Measurements from ENCODE around the gene LARP1.

The LARP1 gene

GRCh38 chr5:154788212-154788611, 33.0 kb downstream of the LARP1 start:
- no peak for DNase-seq (ENCODE audit: low read depth in 3 of 3, low spot score in 1 of 3)

GRCh38 chr5:154791535-154791934, 36.4 kb downstream of the LARP1 start:
- no peak for DNase-seq (ENCODE audit: low read depth in 3 of 3, low spot score in 1 of 3)

GRCh38 chr5:154793599-154794524, 38.7 kb downstream of the LARP1 start:
- no peak for DNase-seq (ENCODE audit: low read depth in 3 of 3, low spot score in 1 of 3)

GRCh38 chr5:154794525-154795234, 39.5 kb downstream of the LARP1 start:
- DNase-seq (ENCODE audit: low read depth in 3 of 3, low spot score in 1 of 3), result no peak

GRCh38 chr5:154795235-154795596, 40.0 kb downstream of the LARP1 start:
- no peak for DNase-seq (ENCODE audit: low read depth in 3 of 3, low spot score in 1 of 3)

- no peak for DNase-seq (ENCODE audit: low read depth in 3 of 3, low spot score in 1 of 3)
These were observed 42.6 kb downstream of the LARP1 start for GRCh38 chr5:154797762-154798161.

GRCh38 chr5:154800582-154800981, 45.4 kb downstream of the LARP1 start:
- no peak for DNase-seq (ENCODE audit: low read depth in 3 of 3, low spot score in 1 of 3)

- DNase-seq (ENCODE audit: low read depth in 3 of 3, low spot score in 1 of 3), result no peak
These were observed 45.9 kb downstream of the LARP1 start for GRCh38 chr5:154801083-154801482.

- no peak for DNase-seq (ENCODE audit: low read depth in 3 of 3, low spot score in 1 of 3)
These were observed 46.9 kb downstream of the LARP1 start for GRCh38 chr5:154802050-154802449.

- DNase-seq (ENCODE audit: low read depth in 3 of 3, low spot score in 1 of 3), result no peak
These were observed 51.0 kb downstream of the LARP1 start for GRCh38 chr5:154806176-154806575.

- no peak for DNase-seq (ENCODE audit: low read depth in 3 of 3, low spot score in 1 of 3)
These were observed 56.1 kb downstream of the LARP1 start for GRCh38 chr5:154811239-154811638.

GRCh38 chr5:154811653-154812465, 56.7 kb downstream of the LARP1 start:
- peak; percentile 19 to 39 (median 35) for DNase-seq (ENCODE audit: low read depth in 3 of 3, low spot score in 1 of 3)

- DNase-seq (ENCODE audit: low read depth in 3 of 3, low spot score in 1 of 3), result no peak
These were observed 58.0 kb downstream of the LARP1 start for GRCh38 chr5:154813158-154813557.

- no peak for DNase-seq (ENCODE audit: low read depth in 3 of 3, low spot score in 1 of 3)
These were observed 58.6 kb downstream of the LARP1 start for GRCh38 chr5:154813736-154814135.

- no peak for DNase-seq (ENCODE audit: low read depth in 3 of 3, low spot score in 1 of 3)
These were observed 59.8 kb downstream of the LARP1 start for GRCh38 chr5:154815025-154815424.

GRCh38 chr5:154815684-154816247, 60.6 kb downstream of the LARP1 start:
- no peak for DNase-seq (ENCODE audit: low read depth in 3 of 3, low spot score in 1 of 3)

- DNase-seq (ENCODE audit: low read depth in 3 of 3, low spot score in 1 of 3), result no peak
These were observed 61.8 kb downstream of the LARP1 start for GRCh38 chr5:154816891-154817492.

GRCh38 chr5:154817815-154818214, 62.6 kb downstream of the LARP1 start:
- DNase-seq (ENCODE audit: low read depth in 3 of 3, low spot score in 1 of 3), result no peak

- no peak for DNase-seq (ENCODE audit: low read depth in 3 of 3, low spot score in 1 of 3)
These were observed 63.4 kb downstream of the LARP1 start for GRCh38 chr5:154818471-154819116.

GRCh38 chr5:154819546-154819945, 64.4 kb downstream of the LARP1 start:
- no peak for DNase-seq (ENCODE audit: low read depth in 3 of 3, low spot score in 1 of 3)
